RPMI8226 (cell line): ENCODE data around the gene PSMD8.
A peak's percentile ranks its signal among the peaks of the same experiment; 100 is the strongest.
"Not testable (repeated sequence)": the region's sequence is repeated elsewhere in the genome, so short reads cannot be mapped to it uniquely, and the experiment has no call there.

Experiments used
- DNase-seq: peaks from one replicate; pipeline ENCODE4 v3.0.0-alpha.2; 2015

The PSMD8 gene

GRCh38 chr19:38411898-38412297, 37.5 kb downstream of the PSMD8 start:
- DNase-seq = not testable (repeated sequence)

DNA sequence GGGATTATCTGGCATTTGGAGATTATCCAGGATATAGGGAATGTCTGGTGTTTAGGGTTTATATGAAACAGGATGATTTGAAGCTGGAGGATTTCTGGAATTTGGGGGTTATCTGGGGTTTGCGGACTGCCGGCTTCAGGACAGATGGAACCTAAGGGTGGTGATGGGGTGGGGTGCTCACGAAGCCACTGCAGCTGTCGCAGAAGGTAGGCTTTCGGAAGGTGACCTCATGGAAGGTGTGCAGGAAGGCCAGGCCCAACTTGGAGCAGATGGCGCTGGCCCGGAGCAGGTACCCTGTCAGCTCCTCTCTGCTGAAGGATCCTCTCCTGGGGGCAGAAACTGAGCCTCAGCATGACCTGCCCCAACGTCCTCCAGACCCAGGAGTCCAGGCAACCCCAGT, 38.1 kb downstream of the PSMD8 start:
- no peak for DNase-seq

- DNase-seq = no peak
Observed at GRCh38 chr19:38412961-38413360, 38.6 kb downstream of the PSMD8 start.

DNA sequence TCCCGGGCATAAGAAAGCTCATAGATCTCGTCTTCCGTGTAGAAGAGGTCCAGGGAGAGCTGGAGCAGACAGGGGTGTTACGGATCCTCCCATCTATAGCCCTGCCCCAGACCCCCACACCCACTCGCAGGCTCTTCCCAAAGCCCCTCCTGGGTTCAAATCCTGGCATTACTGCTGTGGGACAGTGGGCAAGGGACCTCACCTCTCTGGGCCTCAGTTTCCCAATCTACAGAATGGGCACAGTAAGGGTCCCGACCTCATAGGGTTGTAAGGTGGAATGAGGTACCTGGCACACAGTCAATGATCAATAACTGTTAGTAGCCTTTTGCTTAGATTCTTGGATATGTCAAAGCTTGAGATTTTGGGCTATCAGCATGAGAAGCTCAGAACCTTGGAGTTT, 39.0 kb downstream of the PSMD8 start:
- no peak for DNase-seq

DNA sequence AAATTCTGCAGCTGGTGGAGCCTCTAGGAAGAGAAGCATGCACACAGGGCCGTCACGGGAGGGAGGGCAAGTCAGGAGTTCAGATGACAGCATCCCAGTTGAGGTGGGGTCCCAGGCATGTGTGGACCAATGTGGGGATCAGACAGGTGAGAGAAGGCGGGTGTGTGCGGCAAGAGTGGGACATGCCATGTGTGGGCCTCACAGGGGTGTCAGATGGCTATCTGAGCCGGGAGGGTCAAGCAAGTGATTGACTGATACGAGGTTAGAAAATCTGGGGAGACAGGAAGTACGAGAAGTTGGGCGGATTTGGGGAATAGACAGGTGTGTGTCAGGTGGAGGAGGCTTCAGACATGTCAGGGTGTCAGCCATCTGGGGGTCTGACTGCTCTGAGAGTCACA, 42.8 kb downstream of the PSMD8 start:
- no peak for DNase-seq

GRCh38 chr19:38417544-38418506, 43.5 kb downstream of the PSMD8 start:
- DNase-seq = peak; percentile 84

GRCh38 chr19:38420935-38421334, 46.6 kb downstream of the PSMD8 start:
- DNase-seq = no peak

DNA sequence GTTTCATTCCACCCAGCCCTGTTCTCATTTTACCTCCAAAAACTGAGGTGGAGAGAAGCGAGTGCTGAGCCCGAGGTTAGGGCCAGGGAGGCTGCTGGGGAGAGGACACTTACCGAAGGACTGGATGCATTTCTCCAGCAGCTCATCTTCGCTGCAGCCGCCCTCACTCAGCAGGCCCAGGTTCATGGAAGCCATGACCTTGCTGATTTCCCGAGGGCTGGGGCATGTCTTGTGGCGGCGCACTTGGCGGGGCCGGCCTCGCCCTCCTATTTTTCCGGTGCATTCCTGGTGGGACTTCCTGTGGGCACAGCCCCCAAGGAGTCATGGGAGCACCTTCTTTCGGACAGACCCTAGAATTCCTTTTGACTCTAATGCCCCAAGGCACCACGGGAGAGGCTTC, 47.5 kb downstream of the PSMD8 start:
- DNase-seq = no peak

- DNase-seq = no peak
Observed at GRCh38 chr19:38422438-38422837, 48.1 kb downstream of the PSMD8 start.

- DNase-seq = no peak
Observed at GRCh38 chr19:38424272-38424671, 49.9 kb downstream of the PSMD8 start.

GRCh38 chr19:38425222-38425809, 50.9 kb downstream of the PSMD8 start:
- DNase-seq = no peak

DNA sequence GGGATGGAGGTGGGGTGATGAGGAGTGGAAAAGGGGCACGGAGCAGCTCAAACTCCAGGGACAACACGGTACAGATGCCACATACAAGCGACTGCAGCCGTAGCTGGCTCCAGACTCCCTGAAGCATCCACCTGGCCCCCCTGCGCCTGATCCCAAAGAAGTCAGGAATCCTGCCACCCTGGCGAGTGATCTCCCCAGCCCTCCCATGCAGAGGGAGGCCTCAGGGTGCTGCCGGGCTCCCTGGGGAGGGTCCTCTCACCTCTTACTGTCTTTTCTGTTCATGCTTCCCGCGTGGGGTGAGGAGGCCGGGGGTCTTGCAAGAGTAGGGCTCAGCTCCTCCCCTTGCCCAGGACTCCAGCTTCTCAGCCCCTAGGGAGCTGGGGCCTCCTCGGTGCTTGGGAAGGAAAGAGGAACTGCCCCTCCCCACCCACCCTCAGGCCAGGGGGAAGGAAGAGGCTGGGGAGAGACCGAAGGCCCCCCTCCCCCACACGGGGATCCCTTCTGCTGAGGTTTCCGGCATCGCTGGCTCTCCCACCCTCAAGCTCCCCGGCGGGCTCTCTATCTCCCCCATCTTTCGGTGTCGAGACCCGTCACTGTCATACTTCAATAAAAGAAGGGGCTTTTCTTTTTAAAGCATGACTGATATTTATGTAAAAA, 51.6 kb downstream of the PSMD8 start, which contains the start of gene RASGRP4:
TSS of gene RASGRP4 (minus strand) at position 410 of the 657 bp plus-strand sequence. CDS start at position 282, 128 bp downstream.
- no peak for DNase-seq

DNA sequence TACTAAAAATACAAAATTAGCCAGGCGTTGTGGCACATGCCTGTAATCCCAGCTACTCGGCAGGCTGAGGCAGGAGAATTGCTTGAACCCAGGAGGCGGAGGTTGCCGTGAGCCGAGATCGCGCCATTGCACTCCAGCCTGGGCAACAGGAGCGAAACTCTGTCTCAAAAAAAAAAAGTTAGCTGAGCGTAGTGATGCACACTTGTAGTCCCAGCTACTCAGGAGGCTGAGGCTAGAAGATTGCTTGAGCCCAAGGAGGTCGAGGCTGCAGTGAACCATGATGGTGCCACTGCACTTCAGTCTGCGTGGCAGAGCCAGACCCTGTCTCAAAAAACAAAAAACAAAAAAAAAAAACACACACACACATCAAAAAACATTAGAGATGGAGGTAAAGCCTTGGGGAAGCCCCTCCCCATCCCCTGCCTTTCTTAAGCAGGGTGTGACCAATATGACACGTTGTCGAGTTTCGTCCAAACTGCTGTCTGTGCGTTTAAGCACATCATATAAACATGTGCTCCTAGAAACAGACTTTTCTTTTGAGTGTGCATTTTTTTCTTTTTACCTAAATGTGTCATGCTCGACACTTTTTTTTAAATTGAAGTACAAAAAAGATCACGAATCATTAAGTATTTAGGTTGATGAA, 52.8 kb downstream of the PSMD8 start:
- peak; percentile 41 for DNase-seq

DNA sequence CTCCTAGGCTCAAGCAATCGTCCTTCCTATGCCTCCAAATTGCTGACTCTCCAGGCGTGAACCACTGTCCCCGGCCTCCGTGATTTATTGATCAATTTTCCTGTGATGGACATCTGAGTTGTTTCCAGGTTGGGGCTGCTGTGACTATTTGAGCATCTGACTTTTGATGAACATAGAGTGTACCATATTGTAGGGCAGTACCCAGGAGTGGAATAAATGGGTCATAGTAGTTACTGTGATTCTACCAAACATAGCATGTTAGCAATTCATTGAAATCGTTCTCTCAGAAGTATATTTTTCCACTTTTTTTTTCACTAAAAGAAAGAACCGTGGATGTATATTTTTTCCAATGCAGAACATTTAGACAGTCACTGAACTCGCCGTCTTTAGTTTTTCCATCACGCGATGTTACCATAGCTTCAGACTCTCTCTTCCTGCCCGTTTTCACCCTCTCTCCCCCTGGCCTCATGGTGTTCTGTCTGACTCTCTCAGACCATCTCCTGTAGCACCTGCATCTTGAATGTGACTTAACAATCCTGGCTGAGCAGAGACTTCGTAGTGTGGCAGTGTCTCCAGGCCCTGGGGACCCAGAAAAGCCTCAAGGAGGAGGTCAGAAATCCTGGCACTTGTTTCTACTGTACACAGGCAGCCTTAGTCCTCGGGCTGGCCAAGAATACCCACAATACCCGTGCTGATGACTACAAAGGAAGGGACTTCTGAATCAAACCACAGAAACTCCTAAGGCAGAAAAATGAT, 54.9 kb downstream of the PSMD8 start:
- DNase-seq = no peak

DNA sequence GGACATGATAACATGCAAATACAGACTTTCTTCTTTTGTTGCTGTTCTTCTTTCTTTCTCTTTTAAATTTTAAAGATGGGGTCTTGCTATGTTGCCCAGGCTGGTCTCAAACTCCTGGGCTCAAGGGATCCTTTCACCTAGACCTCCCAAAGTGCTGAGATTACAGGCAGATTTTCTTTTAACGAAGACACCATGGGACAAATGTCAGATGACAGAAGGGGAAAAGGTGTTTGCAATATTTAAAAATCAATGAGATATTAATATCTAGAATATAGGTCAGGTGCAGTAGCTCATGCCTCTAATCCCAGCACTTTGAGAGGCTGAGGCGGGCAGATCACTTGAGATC, 55.4 kb downstream of the PSMD8 start:
- no peak for DNase-seq

GRCh38 chr19:38430931-38431330, 56.6 kb downstream of the PSMD8 start:
- no peak for DNase-seq

- peak; percentile 75 for DNase-seq
Observed at GRCh38 chr19:38433268-38433733, 58.9 kb downstream of the PSMD8 start, which contains the start of gene RYR1. TSS of gene RYR1 (plus strand) at chr19:38433691. CDS start at chr19:38433830, 139 bp downstream.
